IMR-90 (cell line): ENCODE measurements around the gene TTC28. TPM values are rescaled to one million over a fixed set of nuclear protein-coding genes. Genes with fewer than 3 reads are reported as not detected.
A peak's percentile ranks its signal among the peaks of the same experiment; 100 is the strongest.

Source experiments
- ATAC-seq: fragments of 200-7000 bp; cut with Tn5 transposase; 2 replicates; pipeline ENCODE4 v1.9.1; 2020; ENCODE audit warnings: low read depth, mild to moderate bottlenecking, moderate library complexity
- BruUV-seq: library from RNA; stranded (reverse); fragments of 400-500 nt; replicated peaks from 2 replicates; lab custom pipeline; 2021; lab: Mats Ljungman, UMichigan
- CTCF ChIA-PET: fragments of 300-600 bp; formaldehyde crosslinking; extraction: SDS; loops from one replicate; lab custom pipeline; 2021; ENCODE audit warnings: antibody characterized with exemption; lab: Yijun Ruan, JAX
- POLR2A ChIA-PET: fragments of 300-600 bp; sonication (Branson Sonifier 250); formaldehyde crosslinking; loops from one replicate; lab custom pipeline; 2022; ENCODE audit warnings: antibody characterized with exemption; ENCODE audit not compliant: unreplicated experiment; lab: Charles Lee
- DNase-seq: peaks from one replicate; pipeline ENCODE4 v3.0.0; 2013
- H2AFZ ChIP-seq: replicated peaks from 2 replicates; pipeline ENCODE3; 2013; ENCODE audit warnings: low read length, mild to moderate bottlenecking; ENCODE audit not compliant: poor library complexity
- H2AK5ac ChIP-seq: 2 replicates; pipeline ENCODE4 v1.6.1; 2013; ENCODE audit warnings: low read depth, low read length, inconsistent platforms
- H2AK9ac ChIP-seq: replicated peaks from 2 replicates; pipeline ENCODE3; 2013; ENCODE audit warnings: mild to moderate bottlenecking, low read depth, low read length, moderate library complexity; ENCODE audit not compliant: poor library complexity
- H2BK120ac ChIP-seq: 2 replicates; pipeline ENCODE4 v1.6.1; 2013; ENCODE audit warnings: low read depth, low read length, inconsistent platforms
- H2BK15ac ChIP-seq: 3 replicates; pipeline ENCODE4 v1.6.1; 2013; ENCODE audit warnings: low read depth, low read length, inconsistent platforms
- H2BK20ac ChIP-seq: 2 replicates; pipeline ENCODE4 v1.6.1; 2013; ENCODE audit warnings: low read depth, mild to moderate bottlenecking, inconsistent platforms, low read length, moderate library complexity
- H2BK5ac ChIP-seq: 2 replicates; pipeline ENCODE4 v1.6.1; 2013; ENCODE audit warnings: mild to moderate bottlenecking, low read depth, low read length, inconsistent platforms; ENCODE audit not compliant: poor library complexity, severe bottlenecking
- H3K14ac ChIP-seq: replicated peaks from 2 replicates; pipeline ENCODE4 v1.6.1; 2013; ENCODE audit warnings: low read depth, low read length, inconsistent platforms
- H3K18ac ChIP-seq: 2 replicates; pipeline ENCODE4 v1.6.1; 2013; ENCODE audit warnings: low read depth, low read length, control low read depth
- H3K23ac ChIP-seq: 2 replicates; pipeline ENCODE4 v1.6.1; 2013; ENCODE audit warnings: low read depth, low read length, inconsistent platforms
- H3K27ac ChIP-seq: 2 replicates; pipeline ENCODE4 v1.5.1; 2013; ENCODE audit warnings: mild to moderate bottlenecking, control low read depth, low read length; ENCODE audit not compliant: insufficient read depth
- H3K27me3 ChIP-seq: 2 replicates; pipeline ENCODE4 v1.6.1; 2013; ENCODE audit warnings: low read length; ENCODE audit not compliant: control insufficient read depth, insufficient read depth
- H3K36me3 ChIP-seq: 2 replicates; pipeline ENCODE4 v1.6.1; 2013; ENCODE audit warnings: low read length, mixed read lengths; ENCODE audit not compliant: control insufficient read depth, insufficient read depth
- H3K4ac ChIP-seq: 2 replicates; pipeline ENCODE4 v1.6.1; 2013; ENCODE audit warnings: low read depth, low read length, inconsistent platforms
- H3K4me1 ChIP-seq: 2 replicates; pipeline ENCODE4 v1.6.1; 2013; ENCODE audit warnings: low read length, mixed read lengths; ENCODE audit not compliant: control insufficient read depth, insufficient read depth
- H3K4me2 ChIP-seq: 2 replicates; pipeline ENCODE4 v1.6.1; 2013; ENCODE audit warnings: low read depth, mild to moderate bottlenecking, control low read depth, low read length, moderate library complexity
- H3K4me3 ChIP-seq: 2 replicates; pipeline ENCODE4 v1.5.1; 2013; ENCODE audit warnings: low read depth, mild to moderate bottlenecking, control low read depth, low read length, moderate library complexity; ENCODE audit not compliant: insufficient read depth
- H3K56ac ChIP-seq: 2 replicates; pipeline ENCODE4 v1.6.1; 2013; ENCODE audit warnings: low read length, inconsistent platforms; ENCODE audit not compliant: insufficient read depth; ENCODE audit errors: extremely low read depth
- H3K79me1 ChIP-seq, 2 experiments: 2 replicates each; pipeline ENCODE4 v1.6.1; 2013; ENCODE audit warnings: low read length in 2 of 2, inconsistent platforms in 1 of 2, low read depth in 1 of 2
- H3K9ac ChIP-seq: 2 replicates; pipeline ENCODE4 v1.6.1; 2013; ENCODE audit warnings: low read depth, low read length, control low read depth
- H3K9me1 ChIP-seq: 2 replicates; pipeline ENCODE4 v1.6.1; 2013; ENCODE audit warnings: low read length, inconsistent platforms; ENCODE audit not compliant: insufficient read depth
- H3K9me3 ChIP-seq: 2 replicates; pipeline ENCODE4 v1.6.1; 2013; ENCODE audit warnings: low read length; ENCODE audit not compliant: control insufficient read depth, insufficient read depth
- H4K20me1 ChIP-seq: 2 replicates; pipeline ENCODE4 v1.6.1; 2013; ENCODE audit warnings: low read length, inconsistent platforms; ENCODE audit not compliant: insufficient read depth
- H4K5ac ChIP-seq: 2 replicates; pipeline ENCODE4 v1.6.1; 2013; ENCODE audit warnings: mild to moderate bottlenecking, low read depth, low read length, control low read depth
- H4K8ac ChIP-seq, 2 experiments: 2 replicates each; pipeline ENCODE4 v1.6.1; 2013; ENCODE audit warnings: low read depth in 2 of 2, low read length in 2 of 2, control low read depth in 1 of 2, inconsistent platforms in 1 of 2
- H4K91ac ChIP-seq: 2 replicates; pipeline ENCODE4 v1.6.1; 2013; ENCODE audit warnings: low read depth, low read length, inconsistent platforms; ENCODE audit not compliant: insufficient read depth
- MAFK ChIP-seq: IDR thresholded peaks from 2 replicates; pipeline ENCODE4 v1.6.1; 2012; ENCODE audit warnings: low read depth, low read length, improper control_type of control experiment
- WGBS, 2 experiments: methylation state at CpG; one replicate each; pipeline versions ENCODE4 v1.1.5 to v1.1.7; 2013; ENCODE audit warnings: missing lambda C conversion rate in 2 of 2; ENCODE audit not compliant: insufficient read length in 1 of 2; ENCODE audit errors: extremely low coverage in 2 of 2; 5-methylcytosine and 5-hydroxymethylcytosine counted together
- dilution Hi-C: fragments of 300-500 bp; cut with HindIII; formaldehyde crosslinking; loops from one replicate; pipeline ENCODE4 v1.14.3; 2018; ENCODE audit warnings: low sequenced_read_pairs; ENCODE audit not compliant: unreplicated experiment
- in situ Hi-C: fragments of 300-500 bp; cut with MboI; formaldehyde crosslinking; loops from 3 replicates; pipeline ENCODE4 v1.14.3; 2019; ENCODE audit warnings: low sequenced_read_pairs, inconsistent platforms, mixed read lengths
- intact Hi-C: fragments of 100-400 bp; cut with micrococcal nuclease; formaldehyde crosslinking; loops from 2 replicates; pipeline ENCODE4 v1.10.0; 2022
- polyA plus RNA-seq, 3 experiments: library from polyadenylated mRNA; depleted of rRNA; stranded (reverse); fragments of >200 nt; gene quantifications; 2 replicates each; pipeline ENCODE4 v1.2.3, GENCODE V29; 2012; ENCODE audit warnings: low replicate concordance in 1 of 3
- total RNA-seq: library from RNA; depleted of rRNA; stranded (reverse); fragments of >200 nt; gene quantifications from 2 replicates; pipeline ENCODE4 v1.2.3, GENCODE V29; 2012

The TTC28 gene
- total and polyA plus RNA-seq, 2 of the 4 experiments (the other 2 are of a cell fraction): 5.6 to 13.3 TPM

DNA sequence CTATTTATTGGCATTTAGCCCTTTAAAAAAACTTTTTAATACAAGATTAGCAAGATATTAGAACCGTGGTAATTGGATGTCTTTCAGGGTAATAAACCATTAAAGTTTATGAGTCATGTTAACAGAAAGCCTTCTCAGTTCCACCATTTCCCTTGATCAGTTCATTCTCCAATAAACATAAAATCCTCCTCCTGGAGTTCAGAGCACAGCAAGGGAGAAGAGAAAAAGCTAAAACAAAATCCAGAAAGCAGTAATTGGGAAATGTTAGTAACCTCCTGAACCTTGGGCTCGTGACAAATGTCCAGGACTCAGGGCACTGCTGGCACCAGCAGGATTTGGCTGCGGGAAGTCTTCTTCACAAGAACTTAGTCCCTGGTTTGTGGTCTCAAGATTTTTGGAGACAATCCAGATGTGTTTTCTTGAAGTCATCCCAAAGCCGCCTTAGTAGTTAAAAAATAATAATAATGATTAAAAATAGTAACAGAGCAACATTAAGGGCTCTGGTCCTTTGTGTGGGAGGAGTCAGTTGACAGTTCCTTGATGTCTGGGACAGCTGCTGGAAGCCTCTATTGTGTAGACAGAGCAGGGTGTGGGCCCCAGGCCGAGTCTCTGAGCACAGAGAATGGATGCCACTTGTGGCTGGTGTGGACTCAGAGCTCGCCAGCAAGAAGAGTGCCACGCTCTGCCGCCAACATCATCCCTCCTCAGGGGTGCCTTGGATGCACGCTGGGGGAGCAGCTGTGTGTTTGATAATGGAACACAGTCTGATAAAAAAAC lies 717.2 kb downstream of the TTC28 start:
- Histone ChIP-seq H4K20me1 (no peaks in the 10 kb centered on the region), H3K27me3 (no peaks in the 10 kb centered on the region), H2AFZ (peak overlapping the region; percentile 61), H2AK9ac (no peak overlapping the region), H3K9me3 (no peaks in the 10 kb centered on the region), H2AK5ac (peak overlapping the region; percentile 25; the same call in 1 of the 2 replicates), H4K91ac (no peak overlapping the region; the same call in 1 of the 2 replicates), H2BK120ac (no peak overlapping the region), H3K27ac (peak overlapping the region; percentile 34; the same call in 1 of the 2 replicates), H3K4me1 (peaks cover 8% of the 10 kb centered on the region), H3K23ac (no peak overlapping the region; the same call in 1 of the 2 replicates), H3K36me3 (no peaks in the 10 kb centered on the region), H3K18ac (no peak overlapping the region), H3K9ac (no peak overlapping the region), H3K4me2 (peak overlapping the region; percentile 9; the same call in 1 of the 2 replicates), H3K56ac (no peak overlapping the region; the same call in 1 of the 2 replicates), H2BK15ac (peak overlapping the region; percentile 83; the same call in 1 of the 3 replicates), H3K4ac (peak overlapping the region; percentile 45; the same call in 1 of the 2 replicates), H3K9me1 (0 out of 2 replicates have a peak, but pooled peaks cover 2% of the 10 kb centered on the region), H3K4me3 (no peak overlapping the region), H3K79me1 (no peaks in the 10 kb centered on the region), H2BK5ac (no peak overlapping the region), H3K14ac (no peak overlapping the region; the same call in 1 of the 2 replicates), H4K8ac (0 out of 4 replicates have a peak overlapping the region, but pooled peaks of 1 of the 2 experiments have one; percentile 19), H4K5ac (no peak overlapping the region), H2BK20ac (no peak overlapping the region)
- ChIA-PET CTCF (no interaction called here), POLR2A (no interaction called here)
- intact Hi-C loops: no loop called here
- dilution Hi-C loops: no loop called here
- BruUV-seq: no TSS peak
- no peak for TF ChIP-seq MAFK
- peak; percentile 21 for DNase-seq
- peak; percentile 59 for ATAC-seq
- 17% methylated on average over 1 of the region's 9 CpGs; no CpG with 5 or more reads in 1 of the 2 experiments for WGBS, 2 experiments
- in situ Hi-C loops: no loop called here
